CD4-positive, alpha-beta T cell treated with Interleukin-6 at 100 ng/mL for 8 hours (primary cell): ENCODE results near the gene DDAH2.

Experiments used
- DNase-seq: peaks from one replicate; pipeline ENCODE4 v3.0.0-alpha.2; 2020; ENCODE audit warnings: mixed read lengths, low spot score

The DDAH2 gene

GRCh38 chr6:31689249-31690110 lies 39.6 kb downstream of the DDAH2 start:
- no peak for DNase-seq

- no peak for DNase-seq
Measured at GRCh38 chr6:31687860-31688693, 41.0 kb downstream of the DDAH2 start.

- no peak for DNase-seq
Measured at GRCh38 chr6:31687321-31687720, 41.8 kb downstream of the DDAH2 start.

GRCh38 chr6:31686483-31686882 lies 42.6 kb downstream of the DDAH2 start:
- DNase-seq: no peak

GRCh38 chr6:31683591-31683990 lies 45.5 kb downstream of the DDAH2 start:
- no peak for DNase-seq

GRCh38 chr6:31681135-31681671 lies 47.9 kb downstream of the DDAH2 start:
- DNase-seq: peak; percentile 22

GRCh38 chr6:31680226-31681134 lies 48.6 kb downstream of the DDAH2 start, which contains the start of gene LY6G5C:
LY6G5C (minus strand) TSS chr6:31681067; CDS start chr6:31680373, 694 bp downstream.
- DNase-seq: peak; percentile 75

- DNase-seq: no peak
Measured at GRCh38 chr6:31677955-31678354, 51.1 kb downstream of the DDAH2 start.
